ENCODE data around the gene SBK1.

Gene SBK1

DNA sequence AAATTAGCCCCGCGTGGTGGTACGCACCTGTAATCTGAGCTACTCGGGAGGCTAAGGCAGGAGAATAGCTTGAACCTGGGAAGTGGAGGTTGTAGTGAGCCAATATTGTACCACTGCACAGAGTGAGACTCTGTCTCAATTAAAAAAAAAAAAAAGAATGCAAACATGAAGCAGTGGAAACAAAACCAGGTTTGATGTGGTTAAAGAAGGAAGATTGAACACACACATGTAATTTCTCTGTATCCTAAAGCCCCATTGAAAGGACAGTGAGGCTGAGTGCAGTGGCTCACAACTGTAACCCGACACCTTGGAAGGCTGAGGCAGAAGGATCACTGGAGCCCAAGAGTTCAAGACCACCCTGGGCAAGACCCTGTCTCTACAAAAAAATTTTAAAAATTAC, 26.5 kb upstream of the SBK1 start:
- DNase-seq (ENCODE audit: low spot score in 2 of 2), result no peak

DNA sequence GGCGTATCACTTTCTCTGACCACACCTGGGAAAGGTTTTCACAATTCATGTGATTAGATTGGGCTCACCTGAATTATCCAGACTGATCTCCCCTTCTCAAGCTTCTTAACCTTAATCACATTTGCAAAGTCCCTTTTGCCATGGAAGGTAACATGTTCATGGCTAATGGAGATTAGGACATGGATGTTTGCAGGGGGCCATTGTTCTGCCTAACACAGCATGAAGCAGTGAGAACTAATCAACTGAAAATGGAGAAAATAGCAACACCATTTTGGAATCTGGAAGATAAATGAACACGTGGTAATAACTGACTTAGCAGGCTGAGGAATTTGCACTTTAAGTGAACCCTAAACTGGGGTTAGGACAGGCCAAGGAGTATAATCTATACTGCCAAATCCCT, 25.0 kb upstream of the SBK1 start:
- Mint-ChIP-seq H3K4me1 (peaks cover 5% of the 10 kb centered on the region), H3K4me3 (no peak overlapping the region), H3K27me3 (peaks cover 31% of the 10 kb centered on the region), H3K9me3 (no peaks in the 10 kb centered on the region), H3K36me3 (ENCODE audit: insufficient read depth) (no peaks in the 10 kb centered on the region), H3K27ac (ENCODE audit: low read depth) (no peak overlapping the region)
- no peak for DNase-seq (ENCODE audit: low spot score in 2 of 2)
- no peak for ATAC-seq (replicated peaks; ENCODE audit: extremely low read depth, poor library complexity, severe bottlenecking)

More for the DNA sequence above, 26.5 kb upstream of the SBK1 start:
- Mint-ChIP-seq H3K27me3 (peaks cover 23% of the 10 kb centered on the region), H3K4me1 (peaks cover 5% of the 10 kb centered on the region), H3K27ac (ENCODE audit: low read depth) (no peak overlapping the region), H3K36me3 (ENCODE audit: insufficient read depth) (peaks cover 1% of the 10 kb centered on the region), H3K9me3 (no peaks in the 10 kb centered on the region), H3K4me3 (no peak overlapping the region)
- no peak for ATAC-seq (replicated peaks; ENCODE audit: extremely low read depth, poor library complexity, severe bottlenecking)

- no peak overlapping the region for H3K4me3 Mint-ChIP-seq
- ATAC-seq (replicated peaks; ENCODE audit: extremely low read depth, poor library complexity, severe bottlenecking) (no peak), DNase-seq (ENCODE audit: low spot score in 2 of 2) (no peak)
- peaks cover 8% of the 10 kb centered on the region for H3K27me3 Mint-ChIP-seq
- H3K9me3 Mint-ChIP-seq, result no peaks in the 10 kb centered on the region
- H3K4me1 Mint-ChIP-seq, result peaks cover 28% of the 10 kb centered on the region
- no peak overlapping the region for H3K27ac Mint-ChIP-seq (ENCODE audit: low read depth)
- H3K36me3 Mint-ChIP-seq (ENCODE audit: insufficient read depth), result peaks cover 12% of the 10 kb centered on the region
These were observed 18.8 kb upstream of the SBK1 start for GRCh38 chr16:28273511-28273910.

DNA sequence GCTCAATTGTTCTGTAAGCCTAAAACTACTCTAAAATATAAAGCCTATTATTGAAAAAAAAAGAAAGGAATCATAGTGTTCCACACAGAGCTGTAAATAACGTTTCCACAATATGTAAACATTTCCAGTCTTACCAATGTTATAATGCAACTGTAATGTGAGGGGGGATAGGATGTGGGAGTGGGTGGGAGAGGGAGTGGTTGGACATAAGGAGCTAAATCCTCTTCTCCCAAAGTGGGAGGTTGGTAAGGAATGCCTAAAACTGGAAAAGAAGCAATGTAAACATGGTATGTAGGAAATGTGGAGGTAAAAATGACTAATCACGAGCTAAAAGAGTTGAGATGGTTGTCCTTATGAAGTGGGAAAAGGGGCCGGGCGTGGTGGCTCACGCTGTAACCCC, 17.6 kb upstream of the SBK1 start:
- no peak for DNase-seq (ENCODE audit: low spot score in 2 of 2)
- H3K4me3 Mint-ChIP-seq, result no peak overlapping the region
- H3K27me3 Mint-ChIP-seq, result peaks cover 8% of the 10 kb centered on the region
- no peak overlapping the region for H3K27ac Mint-ChIP-seq (ENCODE audit: low read depth)
- no peak for ATAC-seq (replicated peaks; ENCODE audit: extremely low read depth, poor library complexity, severe bottlenecking)
- peaks cover 12% of the 10 kb centered on the region for H3K36me3 Mint-ChIP-seq (ENCODE audit: insufficient read depth)
- H3K4me1 Mint-ChIP-seq, result peaks cover 35% of the 10 kb centered on the region
- no peaks in the 10 kb centered on the region for H3K9me3 Mint-ChIP-seq

DNA sequence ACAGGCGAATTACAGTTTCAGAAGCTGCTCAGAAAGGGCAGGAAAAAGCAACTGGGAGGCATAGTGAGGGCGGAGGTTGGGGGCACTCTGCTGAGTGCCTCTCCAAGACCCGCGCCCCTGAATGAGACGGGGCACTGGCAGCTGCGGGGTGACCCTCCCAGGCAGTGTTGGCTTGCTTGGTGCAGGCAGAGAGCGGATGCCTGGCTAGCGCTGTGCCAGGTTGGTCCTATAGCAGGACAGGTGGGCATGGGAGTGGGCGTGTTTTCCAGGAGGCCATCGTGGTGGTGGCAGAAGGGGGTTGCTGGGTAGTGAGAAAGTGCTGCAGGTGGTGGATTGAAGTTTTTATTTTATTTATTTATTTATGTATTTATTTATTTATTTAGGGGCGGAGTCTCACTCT, 16.0 kb upstream of the SBK1 start:
- Mint-ChIP-seq H3K9me3 (no peaks in the 10 kb centered on the region), H3K4me3 (peak overlapping the region; percentile 76), H3K27me3 (peaks cover 5% of the 10 kb centered on the region), H3K36me3 (ENCODE audit: insufficient read depth) (peaks cover 12% of the 10 kb centered on the region), H3K27ac (ENCODE audit: low read depth) (peak overlapping the region; percentile 94), H3K4me1 (peaks cover 35% of the 10 kb centered on the region)
- no peak for DNase-seq (ENCODE audit: low spot score in 2 of 2)
- ATAC-seq (replicated peaks; ENCODE audit: extremely low read depth, poor library complexity, severe bottlenecking), result no peak

DNA sequence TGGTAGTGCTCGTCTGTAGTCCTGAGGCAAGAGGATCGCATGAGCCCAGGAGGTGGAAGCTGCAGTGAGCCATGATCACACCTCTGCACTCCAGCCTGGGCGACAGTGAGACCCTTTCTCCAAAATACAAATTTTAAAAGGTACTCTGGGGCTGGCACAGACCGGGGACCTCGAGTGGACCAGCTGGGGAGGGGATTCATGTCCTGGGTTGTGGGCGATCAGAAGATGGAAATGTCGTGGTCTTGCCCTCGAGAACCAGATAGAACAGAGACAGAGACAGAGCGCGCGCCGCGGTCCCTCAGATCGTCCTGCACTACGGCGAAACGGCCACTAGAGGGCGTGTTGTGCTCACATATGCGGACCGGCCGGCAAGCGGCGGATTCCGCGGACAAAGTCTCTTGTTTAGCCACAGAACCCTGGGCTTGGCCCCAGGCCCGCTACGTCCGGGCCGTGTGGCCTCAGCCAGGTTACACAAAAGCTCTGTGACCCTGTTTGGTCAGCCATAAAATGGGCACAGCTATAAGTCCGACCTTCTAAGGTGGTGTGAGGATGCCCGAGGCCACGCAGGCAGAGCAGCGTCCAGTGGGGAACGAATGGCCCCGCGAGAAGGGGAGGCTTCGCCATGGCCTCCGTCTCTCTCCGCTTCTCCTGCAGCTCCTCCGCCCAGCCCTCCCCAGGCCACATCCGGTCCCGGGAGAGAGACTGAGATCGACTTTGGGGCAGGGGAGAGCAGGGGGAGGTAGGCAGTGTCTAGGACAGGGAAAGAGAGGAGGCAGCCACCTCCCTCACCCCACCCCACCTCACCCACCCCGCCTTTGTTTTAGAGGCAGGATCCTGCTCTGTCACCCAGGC, 14.6 kb upstream of the SBK1 start:
- Mint-ChIP-seq H3K36me3 (ENCODE audit: insufficient read depth) (peaks cover 14% of the 10 kb centered on the region), H3K4me3 (peak overlapping the region; percentile 76), H3K27ac (ENCODE audit: low read depth) (peak overlapping the region; percentile 94), H3K4me1 (peaks cover 35% of the 10 kb centered on the region), H3K9me3 (no peaks in the 10 kb centered on the region), H3K27me3 (no peaks in the 10 kb centered on the region)
- DNase-seq (ENCODE audit: low spot score in 2 of 2) (peak; percentile 77 to 87), ATAC-seq (replicated peaks; ENCODE audit: extremely low read depth, poor library complexity, severe bottlenecking) (peak; percentile 75)

- H3K4me3 Mint-ChIP-seq, result peak overlapping the region; percentile 76
These were observed 13.3 kb upstream of the SBK1 start for GRCh38 chr16:28279006-28279405.

GRCh38 chr16:28280881-28281836, 11.2 kb upstream of the SBK1 start:
- peaks cover 12% of the 10 kb centered on the region for H3K36me3 Mint-ChIP-seq (ENCODE audit: insufficient read depth)
- DNase-seq (ENCODE audit: low spot score in 2 of 2) (no peak), ATAC-seq (replicated peaks; ENCODE audit: extremely low read depth, poor library complexity, severe bottlenecking) (no peak)
- peaks cover 31% of the 10 kb centered on the region for H3K4me1 Mint-ChIP-seq
- H3K27ac Mint-ChIP-seq (ENCODE audit: low read depth), result no peak overlapping the region
- H3K4me3 Mint-ChIP-seq, result no peak overlapping the region
- H3K9me3 Mint-ChIP-seq, result no peaks in the 10 kb centered on the region
- no peaks in the 10 kb centered on the region for H3K27me3 Mint-ChIP-seq

More at GRCh38 chr16:28279006-28279405, 13.3 kb upstream of the SBK1 start:
- peaks cover 12% of the 10 kb centered on the region for H3K36me3 Mint-ChIP-seq (ENCODE audit: insufficient read depth)
- no peaks in the 10 kb centered on the region for H3K9me3 Mint-ChIP-seq
- DNase-seq (ENCODE audit: low spot score in 2 of 2) (no peak), ATAC-seq (replicated peaks; ENCODE audit: extremely low read depth, poor library complexity, severe bottlenecking) (no peak)
- H3K27ac Mint-ChIP-seq (ENCODE audit: low read depth), result peak overlapping the region; percentile 32
- peaks cover 38% of the 10 kb centered on the region for H3K4me1 Mint-ChIP-seq
- no peaks in the 10 kb centered on the region for H3K27me3 Mint-ChIP-seq

DNA sequence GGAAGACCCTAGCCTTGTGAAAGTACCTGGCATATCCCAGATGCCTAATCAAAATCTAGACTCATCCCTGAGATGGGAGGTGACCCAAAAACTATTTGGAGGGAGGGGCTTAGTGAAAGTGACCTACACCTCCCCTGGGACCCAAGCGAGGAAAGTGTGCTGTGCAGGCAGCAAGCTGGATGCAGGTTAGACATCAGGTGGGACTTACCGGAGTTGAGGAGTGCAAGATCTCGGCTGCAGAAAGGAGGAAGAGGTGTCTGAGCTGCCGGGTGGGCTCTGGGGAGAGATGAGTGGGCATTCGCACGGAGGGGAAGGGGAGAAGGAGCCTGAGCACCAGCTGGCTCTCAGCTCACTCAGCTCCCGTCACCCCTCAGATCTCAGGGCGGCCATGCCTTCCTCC, 10.3 kb upstream of the SBK1 start:
- Mint-ChIP-seq H3K27ac (ENCODE audit: low read depth) (no peak overlapping the region), H3K9me3 (no peaks in the 10 kb centered on the region), H3K36me3 (ENCODE audit: insufficient read depth) (peaks cover 9% of the 10 kb centered on the region), H3K27me3 (no peaks in the 10 kb centered on the region), H3K4me3 (no peak overlapping the region), H3K4me1 (peaks cover 22% of the 10 kb centered on the region)
- no peak for DNase-seq (ENCODE audit: low spot score in 2 of 2)
- ATAC-seq (replicated peaks; ENCODE audit: extremely low read depth, poor library complexity, severe bottlenecking), result no peak

- no peak overlapping the region for H3K27ac Mint-ChIP-seq (ENCODE audit: low read depth)
- H3K36me3 Mint-ChIP-seq (ENCODE audit: insufficient read depth), result peaks cover 2% of the 10 kb centered on the region
- H3K4me1 Mint-ChIP-seq, result peaks cover 17% of the 10 kb centered on the region
- no peaks in the 10 kb centered on the region for H3K27me3 Mint-ChIP-seq
- ATAC-seq (replicated peaks; ENCODE audit: extremely low read depth, poor library complexity, severe bottlenecking) (no peak), DNase-seq (ENCODE audit: low spot score in 2 of 2) (no peak)
- H3K4me3 Mint-ChIP-seq, result no peak overlapping the region
- no peaks in the 10 kb centered on the region for H3K9me3 Mint-ChIP-seq
These were observed 9.2 kb upstream of the SBK1 start for GRCh38 chr16:28283173-28283572.

GRCh38 chr16:28283798-28284577, 8.3 kb upstream of the SBK1 start:
- no peak for DNase-seq (ENCODE audit: low spot score in 2 of 2)
- Mint-ChIP-seq H3K27ac (ENCODE audit: low read depth) (no peak overlapping the region), H3K36me3 (ENCODE audit: insufficient read depth) (peaks cover 2% of the 10 kb centered on the region), H3K4me1 (peaks cover 21% of the 10 kb centered on the region), H3K4me3 (no peak overlapping the region), H3K9me3 (no peaks in the 10 kb centered on the region), H3K27me3 (no peaks in the 10 kb centered on the region)
- no peak for ATAC-seq (replicated peaks; ENCODE audit: extremely low read depth, poor library complexity, severe bottlenecking)

DNA sequence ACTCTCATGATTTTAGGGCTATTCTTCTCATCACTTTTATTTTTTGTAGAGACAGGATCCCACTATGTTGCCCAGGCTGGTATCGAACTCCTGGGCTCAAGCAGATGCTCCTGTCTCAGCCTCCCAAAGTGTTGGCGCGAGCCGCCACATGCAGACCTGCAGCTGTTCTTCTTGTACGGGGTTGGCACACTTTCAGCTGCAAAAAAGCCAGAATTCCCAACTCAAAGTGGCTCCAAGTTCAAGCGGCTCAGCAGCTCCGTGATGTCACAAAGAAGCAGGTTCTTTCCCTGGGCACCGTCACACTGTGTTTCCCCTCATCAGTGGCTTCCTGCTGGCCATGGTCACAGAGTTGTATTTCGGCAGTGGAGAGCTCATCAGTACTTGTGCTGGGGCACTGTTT, 6.7 kb upstream of the SBK1 start:
- Mint-ChIP-seq H3K27me3 (no peaks in the 10 kb centered on the region), H3K4me1 (peaks cover 28% of the 10 kb centered on the region), H3K4me3 (no peak overlapping the region), H3K9me3 (no peaks in the 10 kb centered on the region), H3K36me3 (ENCODE audit: insufficient read depth) (peaks cover 2% of the 10 kb centered on the region), H3K27ac (ENCODE audit: low read depth) (no peak overlapping the region)
- ATAC-seq (replicated peaks; ENCODE audit: extremely low read depth, poor library complexity, severe bottlenecking) (no peak), DNase-seq (ENCODE audit: low spot score in 2 of 2) (no peak)
